Measurements from ENCODE around the gene JPH2.

The JPH2 gene

GRCh38 chr20:44209686-44210405 lies 22.9 kb upstream of the JPH2 start:
- Histone ChIP-seq H3K9me3 (ENCODE audit: insufficient read depth, low read length) (no peaks in the 10 kb centered on the region), H3K36me3 (replicated peaks; ENCODE audit: low read depth, low read length) (peaks cover 18% of the 10 kb centered on the region), H3K79me2 (ENCODE audit: low read length) (peaks cover 67% of the 10 kb centered on the region), H3K4me1 (ENCODE audit: low read length) (peaks cover 30% of the 10 kb centered on the region), H2AFZ (ENCODE audit: low read depth, low read length) (peak overlapping the region; percentile 17; the same call in 1 of the 2 replicates), H3K27ac (ENCODE audit: low read length) (peak overlapping the region; percentile 81), H3K9ac (ENCODE audit: low read length) (peak overlapping the region; percentile 99), H3K4me3 (ENCODE audit: low read length) (peak overlapping the region; percentile 94), H3K4me2 (ENCODE audit: low read length) (peak overlapping the region; percentile 92), H4K20me1 (ENCODE audit: insufficient read depth, low read length) (peaks cover 46% of the 10 kb centered on the region), H3K27me3 (ENCODE audit: low read depth, low read length) (no peaks in the 10 kb centered on the region)
- no peak for TF ChIP-seq CTCF (IDR thresholded peaks at IDR 0.05; ENCODE audit: low read depth, low read length)
- TF ChIP-seq EZH2phosphoT487 (IDR thresholded peaks at IDR 0.05; ENCODE audit: low read depth): no peak

DNA sequence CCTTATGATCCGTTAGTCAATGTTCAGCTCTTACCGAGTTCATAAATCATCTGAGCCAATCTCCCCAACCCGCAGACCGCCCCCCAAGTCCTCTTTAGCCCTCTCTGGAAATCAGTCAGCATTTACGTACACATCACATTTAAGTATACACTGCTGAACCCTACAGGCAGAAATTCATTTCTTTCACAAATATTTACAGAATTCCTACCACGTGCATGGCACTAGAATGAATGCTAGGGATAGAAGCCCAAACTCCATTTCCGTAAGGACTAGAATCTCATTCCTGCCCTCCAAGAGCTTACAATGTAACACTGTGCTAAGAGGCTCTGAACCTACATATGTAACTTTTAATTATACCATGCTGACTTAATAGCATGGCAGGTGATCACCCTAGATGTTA lies 21.8 kb upstream of the JPH2 start:
- Histone ChIP-seq H4K20me1 (ENCODE audit: insufficient read depth, low read length) (peaks cover 50% of the 10 kb centered on the region), H3K79me2 (ENCODE audit: low read length) (peaks cover 76% of the 10 kb centered on the region), H3K4me2 (ENCODE audit: low read length) (peak overlapping the region; percentile 92), H3K4me3 (ENCODE audit: low read length) (peak overlapping the region; percentile 94), H3K9me3 (ENCODE audit: insufficient read depth, low read length) (no peaks in the 10 kb centered on the region), H3K27ac (ENCODE audit: low read length) (peak overlapping the region; percentile 81; the same call in 1 of the 2 replicates), H3K9ac (ENCODE audit: low read length) (peak overlapping the region; percentile 99), H3K36me3 (replicated peaks; ENCODE audit: low read depth, low read length) (peaks cover 24% of the 10 kb centered on the region), H3K4me1 (ENCODE audit: low read length) (peaks cover 30% of the 10 kb centered on the region), H3K27me3 (ENCODE audit: low read depth, low read length) (no peaks in the 10 kb centered on the region), H2AFZ (ENCODE audit: low read depth, low read length) (no peak overlapping the region)
- TF ChIP-seq EZH2phosphoT487 (IDR thresholded peaks at IDR 0.05; ENCODE audit: low read depth) (no peak), CTCF (IDR thresholded peaks at IDR 0.05; ENCODE audit: low read depth, low read length) (no peak)

GRCh38 chr20:44208165-44208564 lies 21.2 kb upstream of the JPH2 start:
- Histone ChIP-seq H3K27me3 (ENCODE audit: low read depth, low read length) (no peaks in the 10 kb centered on the region), H3K9me3 (ENCODE audit: insufficient read depth, low read length) (no peaks in the 10 kb centered on the region), H3K36me3 (replicated peaks; ENCODE audit: low read depth, low read length) (peaks cover 28% of the 10 kb centered on the region), H3K9ac (ENCODE audit: low read length) (peak overlapping the region; percentile 99), H2AFZ (ENCODE audit: low read depth, low read length) (no peak overlapping the region), H3K4me3 (ENCODE audit: low read length) (peak overlapping the region; percentile 94), H3K4me1 (ENCODE audit: low read length) (peaks cover 30% of the 10 kb centered on the region), H3K27ac (ENCODE audit: low read length) (peak overlapping the region; percentile 3; the same call in 1 of the 2 replicates), H3K4me2 (ENCODE audit: low read length) (peak overlapping the region; percentile 92), H4K20me1 (ENCODE audit: insufficient read depth, low read length) (peaks cover 52% of the 10 kb centered on the region), H3K79me2 (ENCODE audit: low read length) (peaks cover 82% of the 10 kb centered on the region)
- TF ChIP-seq EZH2phosphoT487 (IDR thresholded peaks at IDR 0.05; ENCODE audit: low read depth) (no peak), CTCF (IDR thresholded peaks at IDR 0.05; ENCODE audit: low read depth, low read length) (no peak)

DNA sequence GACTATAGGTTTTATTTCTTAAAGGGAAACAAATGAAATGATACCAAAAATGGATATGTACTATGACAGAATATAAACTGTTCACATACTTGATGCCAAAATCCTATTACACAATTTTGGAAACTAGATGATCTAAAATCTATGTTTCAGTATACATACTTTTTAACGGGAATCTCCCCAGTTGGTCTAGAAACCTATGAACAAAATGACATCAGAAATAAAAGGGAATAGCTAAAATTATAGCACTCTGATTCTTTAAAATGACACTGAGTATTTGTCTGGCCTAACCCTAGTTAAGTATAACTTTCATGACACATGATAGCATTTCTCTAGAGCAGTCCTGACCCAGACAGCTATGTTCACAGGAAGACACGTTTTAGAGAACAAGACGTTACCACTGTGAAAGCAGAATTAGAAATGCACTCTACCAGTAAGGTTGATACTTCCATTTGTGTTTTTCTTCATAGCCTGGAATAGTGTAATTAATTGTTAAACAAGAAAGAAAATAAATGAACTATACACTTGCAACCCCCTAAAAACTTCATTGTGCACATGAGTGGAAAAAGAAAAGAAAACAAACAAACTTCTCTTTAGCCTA lies 20.2 kb upstream of the JPH2 start:
- H3K9ac ChIP-seq (ENCODE audit: low read length): peak overlapping the region; percentile 1; the same call in 1 of the 2 replicates
- peak overlapping the region; percentile 92 for H3K4me2 ChIP-seq (ENCODE audit: low read length)
- no peaks in the 10 kb centered on the region for H3K9me3 ChIP-seq (ENCODE audit: insufficient read depth, low read length)
- peaks cover 91% of the 10 kb centered on the region for H3K79me2 ChIP-seq (ENCODE audit: low read length)
- H3K4me1 ChIP-seq (ENCODE audit: low read length): peaks cover 30% of the 10 kb centered on the region
- H4K20me1 ChIP-seq (ENCODE audit: insufficient read depth, low read length): peaks cover 57% of the 10 kb centered on the region
- peaks cover 37% of the 10 kb centered on the region for H3K36me3 ChIP-seq (replicated peaks; ENCODE audit: low read depth, low read length)
- peak overlapping the region; percentile 9; the same call in 1 of the 2 replicates for H3K27ac ChIP-seq (ENCODE audit: low read length)
- TF ChIP-seq CTCF (IDR thresholded peaks at IDR 0.05; ENCODE audit: low read depth, low read length) (no peak), EZH2phosphoT487 (IDR thresholded peaks at IDR 0.05; ENCODE audit: low read depth) (no peak)
- H3K4me3 ChIP-seq (ENCODE audit: low read length): peak overlapping the region; percentile 94
- H3K27me3 ChIP-seq (ENCODE audit: low read depth, low read length): no peaks in the 10 kb centered on the region
- H2AFZ ChIP-seq (ENCODE audit: low read depth, low read length): no peak overlapping the region

Data from OCI-LY3 (cell line).